Left hindlimb (tissue), 1 donor: ENCODE results near the gene WNT9A.

ENCODE experiments used
- DNase-seq: peaks from one replicate; pipeline ENCODE4 v3.0.0-alpha.2; 2018

WNT9A gene

GRCh38 chr1:227939791-227940771 is 7.7 kb downstream of the WNT9A start:
- peak; percentile 23 for DNase-seq

- DNase-seq: peak; percentile 21
These were observed 8.6 kb downstream of the WNT9A start for GRCh38 chr1:227938911-227939790.

- DNase-seq: no peak
These were observed 9.5 kb downstream of the WNT9A start for GRCh38 chr1:227938276-227938675.

- DNase-seq: no peak
These were observed 9.9 kb downstream of the WNT9A start for GRCh38 chr1:227937838-227938145.

GRCh38 chr1:227937031-227937837 is 10.5 kb downstream of the WNT9A start:
- DNase-seq: peak; percentile 8

GRCh38 chr1:227935826-227936225 is 11.9 kb downstream of the WNT9A start:
- DNase-seq: no peak

GRCh38 chr1:227934476-227935313 is 13.0 kb downstream of the WNT9A start:
- no peak for DNase-seq

GRCh38 chr1:227929751-227930472 is 17.8 kb downstream of the WNT9A start:
- DNase-seq: no peak

- DNase-seq: no peak
These were observed 18.8 kb downstream of the WNT9A start for GRCh38 chr1:227928811-227929375.

GRCh38 chr1:227927971-227928741 is 19.6 kb downstream of the WNT9A start:
- DNase-seq: no peak

GRCh38 chr1:227926896-227927885 is 20.5 kb downstream of the WNT9A start:
- DNase-seq: no peak

GRCh38 chr1:227926216-227926791 is 21.4 kb downstream of the WNT9A start:
- no peak for DNase-seq

GRCh38 chr1:227925582-227926198 is 22.0 kb downstream of the WNT9A start:
- no peak for DNase-seq

- DNase-seq: no peak
These were observed 22.7 kb downstream of the WNT9A start for GRCh38 chr1:227924833-227925574.

- no peak for DNase-seq
These were observed 23.4 kb downstream of the WNT9A start for GRCh38 chr1:227924168-227924832.

- DNase-seq: no peak
These were observed 24.2 kb downstream of the WNT9A start for GRCh38 chr1:227923353-227924167.
